ENCODE data around the gene IFIT5.

GRCh38 chr10:89368129-89368528 is 46.2 kb upstream of the IFIT5 start:
- TF ChIP-seq CTCF (IDR thresholded peaks at IDR 0.05) = no peak
- TF ChIP-seq POLR2A (IDR thresholded peaks at IDR 0.05) = no peak
- TF ChIP-seq EP300 (IDR thresholded peaks at IDR 0.05) = no peak

Data from upper lobe of left lung (tissue), 4 donors.